ENCODE results near the gene NEDD4L.

NEDD4L gene

DNA sequence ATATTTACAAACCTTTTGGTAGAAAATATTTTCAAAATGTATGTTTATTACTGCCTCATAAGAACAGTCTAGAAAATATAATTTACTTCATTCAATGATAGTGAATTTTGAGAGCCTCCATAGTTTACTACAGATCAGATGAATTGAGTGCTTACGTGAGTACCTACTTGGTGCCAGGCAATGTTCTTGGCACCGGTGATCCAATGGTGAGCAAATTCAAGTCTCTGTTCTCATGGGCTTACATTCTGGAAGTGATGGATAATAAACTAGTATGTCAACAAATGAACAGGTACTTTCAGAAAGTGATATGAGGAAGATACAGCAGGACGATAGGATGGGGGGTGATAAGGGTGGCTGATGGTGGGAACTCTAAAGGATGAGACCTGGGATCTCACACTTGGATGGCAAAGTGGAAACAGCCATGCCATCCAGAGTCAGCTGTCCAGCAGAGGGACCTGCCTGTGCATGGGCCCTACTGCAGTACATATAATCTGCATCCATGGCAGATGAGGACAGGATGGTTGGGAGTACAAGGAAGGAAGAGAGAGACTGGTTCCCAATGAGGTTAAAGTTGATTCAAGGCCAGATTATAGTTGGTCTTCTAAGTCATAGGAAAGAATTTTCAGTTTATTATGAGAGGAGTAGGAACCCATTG, 277.0 kb downstream of the NEDD4L start:
- DNase-seq (ENCODE audit: low spot score): no peak

DNA sequence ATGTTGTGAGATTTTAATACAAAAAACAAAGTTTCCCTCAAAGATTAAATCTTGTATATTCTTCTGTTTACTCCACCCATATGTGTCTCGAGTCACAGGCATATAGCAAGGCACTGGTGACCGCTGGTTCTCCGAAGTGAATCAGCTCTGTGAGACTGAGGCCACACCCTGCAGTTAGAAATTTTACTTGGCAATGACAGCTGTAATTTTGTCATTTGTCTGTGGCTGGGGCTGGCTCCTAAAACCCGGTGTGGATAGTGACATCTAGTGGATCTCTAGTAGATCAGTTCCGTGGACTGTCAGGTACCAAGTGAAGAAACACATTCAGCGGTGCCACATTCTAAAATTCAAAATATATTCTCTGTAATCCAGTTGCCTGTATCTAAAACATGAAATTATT, 278.0 kb downstream of the NEDD4L start:
- DNase-seq (ENCODE audit: low spot score): peak; percentile 86

DNA sequence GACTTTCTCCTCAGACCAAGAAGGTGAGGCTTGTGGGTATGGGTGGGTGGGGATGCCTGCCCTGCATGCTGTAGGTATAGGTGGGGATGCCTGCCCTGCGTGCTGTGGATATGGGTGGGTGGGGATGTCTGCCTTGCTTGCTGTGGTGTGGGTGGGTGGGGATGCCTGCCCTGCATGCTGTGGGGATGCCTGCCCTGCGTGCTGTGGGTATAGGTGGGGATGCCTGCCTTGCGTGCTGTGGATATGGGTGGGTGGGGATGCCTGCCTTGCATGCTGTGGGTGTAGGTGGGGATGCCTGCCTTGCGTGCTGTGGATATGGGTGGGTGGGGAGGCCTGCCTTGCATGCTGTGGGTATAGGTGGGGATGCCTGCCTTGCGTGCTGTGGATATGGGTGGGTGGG, 278.4 kb downstream of the NEDD4L start:
- DNase-seq (ENCODE audit: low spot score): no peak

DNA sequence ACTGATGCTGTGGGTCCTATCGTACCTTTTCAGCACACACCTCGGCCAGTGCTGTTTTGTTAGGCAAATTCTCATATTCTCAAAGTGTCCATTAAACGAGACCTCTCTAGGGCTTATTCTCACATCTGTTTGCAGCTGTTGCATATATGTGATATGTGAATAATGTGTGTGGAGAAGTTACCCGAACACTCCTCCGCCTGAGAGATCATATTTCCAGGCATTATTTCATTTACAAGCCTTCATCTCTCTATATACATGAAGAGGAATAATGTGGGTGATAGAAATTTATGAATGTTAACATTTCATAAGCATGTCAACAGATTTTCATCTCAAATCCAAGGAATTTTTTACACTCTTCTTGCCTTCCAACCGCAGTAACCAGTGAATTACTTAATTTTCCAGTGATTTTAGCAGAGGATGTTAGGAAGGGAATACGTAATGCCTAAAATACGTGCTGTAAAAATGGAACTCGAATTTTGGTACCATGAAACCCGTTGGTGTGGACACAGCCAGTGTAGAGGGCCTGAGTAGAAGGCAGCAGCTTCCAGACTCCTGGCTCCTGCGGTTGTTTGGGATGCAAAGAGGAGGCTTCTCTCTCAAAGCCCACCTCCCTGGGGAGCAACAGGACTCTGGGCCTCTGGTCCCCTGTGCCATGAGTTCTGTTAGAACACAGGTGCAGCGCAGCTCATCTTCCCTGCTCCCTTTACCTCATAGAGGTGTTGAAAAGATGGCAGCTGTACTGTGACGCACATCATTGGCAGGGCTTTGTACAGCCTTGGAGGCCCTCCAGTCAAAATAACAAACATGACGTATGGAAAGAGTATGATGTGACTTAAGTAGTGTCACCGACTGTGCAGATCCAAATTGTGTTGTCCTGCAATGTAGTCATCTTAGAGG, 280.1 kb downstream of the NEDD4L start:
- no peak for DNase-seq (ENCODE audit: low spot score)

DNA sequence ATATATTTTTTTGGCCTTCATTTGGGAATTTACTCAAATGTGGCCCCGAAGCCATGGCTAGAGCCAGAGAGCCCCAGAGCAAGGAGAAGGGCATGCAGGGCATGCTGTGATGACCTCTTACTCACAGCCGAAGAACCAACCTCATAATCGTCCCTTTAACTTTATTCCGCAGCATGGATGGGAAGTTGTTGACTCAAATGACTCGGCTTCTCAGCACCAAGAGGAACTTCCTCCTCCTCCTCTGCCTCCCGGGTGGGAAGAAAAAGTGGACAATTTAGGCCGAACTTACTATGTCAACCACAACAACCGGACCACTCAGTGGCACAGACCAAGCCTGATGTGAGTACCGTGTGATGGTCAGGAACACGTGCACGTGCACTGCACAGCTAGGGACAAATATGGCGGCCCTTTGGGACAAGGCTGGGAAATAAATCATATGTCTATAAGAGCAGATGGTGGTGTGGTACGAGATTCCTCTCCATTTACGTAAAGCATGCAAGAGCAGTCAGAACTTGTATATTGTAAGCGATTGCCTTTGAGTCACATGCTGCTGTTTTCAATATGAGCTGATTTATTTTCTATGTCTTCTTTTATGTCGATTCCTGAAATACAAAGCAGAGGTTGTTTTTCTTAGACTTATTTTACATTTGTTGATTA, 280.9 kb downstream of the NEDD4L start:
- DNase-seq (ENCODE audit: low spot score): no peak

DNA sequence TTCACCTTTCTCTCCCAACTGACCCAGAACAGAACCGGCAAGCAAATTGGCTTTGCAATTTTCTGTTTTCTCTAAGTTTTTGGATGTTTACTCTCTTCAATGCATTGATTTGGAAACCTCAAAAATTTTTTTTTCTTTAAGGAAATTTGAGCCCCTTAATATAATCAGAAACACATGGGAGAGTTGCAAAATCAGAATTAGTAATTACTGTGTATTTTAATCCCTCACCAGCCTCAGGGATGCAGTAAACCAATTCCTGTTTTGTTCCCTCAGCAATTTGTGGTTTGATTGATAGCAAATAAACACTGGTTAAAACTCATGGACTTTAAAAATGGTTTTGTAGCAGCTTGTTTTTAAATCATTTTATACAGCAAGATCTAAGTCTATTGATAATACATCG, 281.5 kb downstream of the NEDD4L start:
- DNase-seq (ENCODE audit: low spot score): no peak

DNA sequence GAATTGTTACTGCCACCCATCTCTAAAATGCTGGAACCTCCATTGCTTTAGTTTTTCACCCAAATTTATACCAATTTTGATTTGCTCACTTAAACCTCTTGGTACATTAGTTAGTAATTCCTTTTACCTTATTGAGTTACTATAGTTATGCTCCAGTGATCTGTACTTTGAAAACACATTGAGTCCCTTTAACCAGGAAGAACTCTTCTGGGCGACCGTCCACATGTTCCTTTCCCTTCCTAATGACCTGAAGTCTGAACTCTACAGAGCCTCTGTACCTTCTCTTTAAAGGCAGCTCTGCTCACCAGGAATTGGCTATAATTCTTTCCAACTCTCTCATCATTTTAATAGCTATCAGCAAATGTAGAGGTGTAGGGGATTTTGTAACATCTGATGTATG, 290.0 kb downstream of the NEDD4L start:
- no peak for DNase-seq (ENCODE audit: low spot score)

DNA sequence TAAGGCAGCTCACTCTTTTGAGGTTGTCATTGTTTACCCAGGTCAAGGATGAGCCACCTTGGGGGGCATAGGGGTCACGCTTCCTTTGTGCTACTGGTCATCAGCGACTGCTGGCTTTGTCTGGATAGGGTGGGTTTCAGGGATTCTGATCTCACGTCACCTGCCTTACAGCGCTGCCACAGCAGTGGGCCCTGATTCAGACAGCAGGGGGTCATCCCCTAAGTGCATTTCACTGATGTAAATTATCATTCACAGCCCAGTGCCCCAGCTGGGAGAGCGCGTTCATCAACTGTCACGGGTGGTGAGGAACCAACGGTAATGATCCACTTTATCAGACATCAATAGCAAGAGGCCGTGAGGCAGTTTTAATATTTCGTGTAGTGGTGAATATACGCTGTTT, 291.2 kb downstream of the NEDD4L start:
- no peak for DNase-seq (ENCODE audit: low spot score)

DNA sequence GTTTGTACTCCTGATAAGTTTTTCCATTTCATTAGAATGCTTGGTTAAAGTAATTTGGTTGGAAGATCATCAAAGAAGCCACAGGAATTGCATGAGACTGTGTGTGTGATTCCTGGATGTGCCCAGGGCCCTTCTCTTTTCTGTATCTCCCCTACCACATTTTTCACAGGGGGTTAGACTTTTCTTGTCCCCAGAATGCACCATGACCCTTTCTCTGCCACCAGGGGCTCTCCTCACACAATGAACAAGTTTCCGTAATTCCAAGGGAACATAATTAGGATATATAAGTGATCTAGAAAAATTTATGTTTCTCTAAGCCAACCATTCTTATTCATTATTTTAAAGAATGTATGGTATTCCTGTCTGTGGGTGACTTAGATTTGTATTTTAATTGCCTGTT, 291.8 kb downstream of the NEDD4L start:
- no peak for DNase-seq (ENCODE audit: low spot score)

DNA sequence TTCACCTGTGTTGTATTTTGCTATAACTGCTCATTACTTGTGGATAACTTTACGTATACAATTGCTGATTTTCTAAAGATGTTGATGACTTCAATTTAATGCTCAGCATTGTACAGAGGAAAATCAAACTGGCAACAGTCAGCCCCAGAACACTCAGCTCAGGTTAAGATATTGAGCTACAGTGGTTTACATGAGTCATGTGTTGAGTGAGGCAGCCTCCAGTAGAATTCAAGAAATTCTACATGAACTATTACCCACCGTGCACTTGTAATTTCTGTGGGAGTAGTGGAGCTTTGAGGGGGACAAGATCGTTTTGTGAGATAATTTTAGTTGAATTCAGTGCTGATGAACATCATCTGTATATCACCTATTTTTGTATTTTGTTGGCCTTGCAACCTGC, 292.6 kb downstream of the NEDD4L start:
- DNase-seq (ENCODE audit: low spot score): no peak

DNA sequence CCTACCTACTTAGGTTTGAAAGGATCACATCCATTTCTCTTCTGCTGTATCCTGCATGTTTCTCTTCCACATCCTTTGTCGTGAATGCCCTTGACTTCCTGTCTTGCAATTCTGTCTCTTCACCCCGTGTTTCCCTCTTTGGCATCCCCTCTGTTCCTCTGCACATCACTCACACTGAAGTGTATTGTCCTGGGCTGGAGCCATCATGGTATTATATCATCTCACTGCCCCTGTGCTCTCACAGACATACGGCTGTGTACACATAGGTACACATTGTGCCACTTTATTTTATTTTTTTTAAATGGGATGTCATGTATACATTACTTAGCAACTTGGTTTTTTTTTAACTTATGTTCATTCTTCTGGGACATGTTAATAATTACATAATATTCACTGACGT, 293.3 kb downstream of the NEDD4L start:
- no peak for DNase-seq (ENCODE audit: low spot score)

DNA sequence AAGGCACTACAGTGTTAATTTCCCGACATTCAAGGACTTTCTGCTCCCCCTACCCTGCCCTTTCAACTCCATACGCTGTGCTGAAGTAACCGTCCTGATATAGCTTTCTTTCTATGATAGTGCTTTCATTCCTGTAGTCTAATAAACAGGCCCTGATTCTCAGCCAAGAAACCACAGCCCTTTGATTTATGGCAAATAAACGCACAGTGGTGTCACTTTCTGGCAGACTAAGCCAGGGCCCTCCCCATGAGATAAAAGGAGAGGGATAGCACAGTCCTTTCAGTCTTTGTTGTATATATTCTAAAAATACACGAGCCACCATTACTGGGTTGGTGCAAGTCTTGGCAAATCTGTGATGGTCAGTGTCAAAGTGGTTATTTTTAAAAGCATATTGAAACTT, 293.7 kb downstream of the NEDD4L start:
- no peak for DNase-seq (ENCODE audit: low spot score)

DNA sequence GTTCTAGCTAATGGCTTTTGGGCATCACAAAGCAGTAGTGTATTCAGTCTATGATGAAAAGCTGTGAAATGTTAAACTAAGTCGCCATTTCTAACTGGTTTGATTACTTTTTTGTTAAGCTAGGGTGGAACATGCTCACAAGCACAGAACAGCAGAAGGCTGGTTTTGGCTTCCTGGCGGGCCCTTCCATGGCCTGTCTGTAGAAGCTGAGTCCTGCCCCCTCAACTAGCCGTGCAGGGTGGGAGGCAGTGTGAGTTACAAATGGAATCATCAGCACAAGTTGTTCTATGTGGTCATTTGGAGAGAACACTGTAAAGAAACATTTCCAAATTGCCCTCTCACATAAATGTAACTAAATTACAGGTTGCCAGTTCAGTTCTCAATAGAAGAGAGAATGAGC, 294.1 kb downstream of the NEDD4L start:
- DNase-seq (ENCODE audit: low spot score): no peak

DNA sequence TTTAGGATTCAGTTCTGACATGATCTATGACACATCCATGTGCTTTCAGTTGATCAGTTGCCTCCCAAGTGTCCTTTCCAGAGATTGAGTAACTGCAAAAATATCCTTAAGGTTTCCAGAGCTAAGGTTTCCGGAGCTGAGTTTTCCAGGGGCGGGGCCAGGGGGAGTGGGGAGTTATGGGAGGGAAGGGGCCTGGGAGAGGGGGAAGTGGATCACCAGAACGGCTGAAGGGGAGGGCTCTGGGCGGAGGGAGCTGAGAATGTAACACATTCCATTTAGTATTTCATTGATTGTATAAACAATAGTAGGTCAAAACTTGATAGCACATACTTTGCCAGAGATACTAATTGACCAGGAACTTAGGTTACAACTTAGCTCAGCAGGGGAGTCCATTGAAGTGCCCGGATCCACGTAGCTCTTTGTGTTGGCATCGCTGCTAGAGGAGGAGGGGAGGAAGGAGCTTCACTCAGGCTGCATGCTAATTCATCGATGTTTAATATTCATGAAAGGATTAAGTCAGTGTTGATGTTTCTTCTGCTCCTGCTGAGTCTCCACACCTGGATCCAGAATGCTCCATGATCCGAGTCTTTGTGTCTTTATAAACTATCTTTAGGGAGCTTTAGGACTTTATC, 295.1 kb downstream of the NEDD4L start:
- DNase-seq (ENCODE audit: low spot score): no peak

DNA sequence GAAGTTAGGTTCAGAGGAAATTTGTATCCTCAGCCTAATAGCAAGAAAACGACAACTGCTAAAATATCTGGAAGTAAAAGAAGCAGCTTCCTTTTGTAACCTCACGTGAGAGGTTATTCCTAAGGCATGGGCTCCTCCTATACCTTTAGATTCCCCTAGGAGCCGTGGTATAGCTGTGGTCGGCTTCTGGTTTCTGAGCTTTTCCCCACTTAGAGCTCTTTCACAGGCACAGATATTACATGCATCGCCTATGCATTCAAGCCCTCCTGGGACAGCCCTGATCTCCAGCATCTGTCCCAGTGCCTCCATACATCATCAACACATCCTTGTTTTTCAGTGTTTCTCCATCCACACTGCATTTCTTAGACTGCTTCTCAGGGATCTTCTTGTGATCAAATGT, 295.9 kb downstream of the NEDD4L start:
- DNase-seq (ENCODE audit: low spot score): no peak

DNA sequence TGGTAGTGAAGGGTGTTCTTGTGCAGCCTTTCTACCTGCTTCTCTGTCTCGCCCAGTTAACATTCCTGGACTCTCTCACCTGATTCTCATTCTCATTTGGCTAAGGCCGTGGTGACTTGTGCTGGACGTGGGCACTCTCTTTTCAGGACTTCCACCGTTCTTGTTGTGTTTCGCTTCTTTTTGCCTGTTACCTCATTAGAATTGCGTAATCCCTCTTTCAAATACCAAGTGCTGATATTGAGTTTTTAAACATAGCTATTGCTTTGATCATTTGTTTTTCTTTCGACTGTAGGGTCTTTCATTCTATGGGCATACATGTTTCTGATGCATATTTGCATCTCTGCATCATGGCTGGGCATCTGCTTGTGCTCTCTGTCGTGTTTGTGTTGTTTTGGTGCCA, 297.9 kb downstream of the NEDD4L start:
- no peak for DNase-seq (ENCODE audit: low spot score)

DNA sequence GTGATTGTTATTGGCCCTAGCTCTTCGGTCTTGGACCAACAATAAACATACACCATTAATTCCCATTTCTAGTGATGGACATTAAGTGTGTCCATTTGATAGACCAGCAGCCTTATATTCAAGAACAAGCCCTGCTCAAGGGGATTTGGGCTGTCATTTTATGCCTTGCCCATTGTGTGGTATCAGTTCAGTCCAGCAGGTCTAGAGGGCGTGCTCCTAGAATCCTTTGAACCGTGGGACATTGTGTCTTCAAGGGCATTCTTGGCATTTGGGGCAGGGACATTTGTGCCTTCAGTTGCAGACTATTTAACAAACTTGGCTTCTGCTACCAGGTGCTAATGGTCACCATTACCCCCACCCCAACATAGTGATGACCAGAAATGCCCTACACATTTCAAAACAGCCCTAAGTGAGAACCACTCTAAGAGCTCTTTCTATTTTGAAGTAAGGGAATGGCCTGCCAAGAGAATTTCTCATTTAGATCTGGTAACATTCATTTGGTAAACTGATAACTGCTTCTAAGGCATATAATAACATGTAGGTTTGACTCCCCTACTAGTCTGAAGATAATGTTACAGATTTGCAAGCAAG, 300.1 kb downstream of the NEDD4L start:
- DNase-seq (ENCODE audit: low spot score): no peak

DNA sequence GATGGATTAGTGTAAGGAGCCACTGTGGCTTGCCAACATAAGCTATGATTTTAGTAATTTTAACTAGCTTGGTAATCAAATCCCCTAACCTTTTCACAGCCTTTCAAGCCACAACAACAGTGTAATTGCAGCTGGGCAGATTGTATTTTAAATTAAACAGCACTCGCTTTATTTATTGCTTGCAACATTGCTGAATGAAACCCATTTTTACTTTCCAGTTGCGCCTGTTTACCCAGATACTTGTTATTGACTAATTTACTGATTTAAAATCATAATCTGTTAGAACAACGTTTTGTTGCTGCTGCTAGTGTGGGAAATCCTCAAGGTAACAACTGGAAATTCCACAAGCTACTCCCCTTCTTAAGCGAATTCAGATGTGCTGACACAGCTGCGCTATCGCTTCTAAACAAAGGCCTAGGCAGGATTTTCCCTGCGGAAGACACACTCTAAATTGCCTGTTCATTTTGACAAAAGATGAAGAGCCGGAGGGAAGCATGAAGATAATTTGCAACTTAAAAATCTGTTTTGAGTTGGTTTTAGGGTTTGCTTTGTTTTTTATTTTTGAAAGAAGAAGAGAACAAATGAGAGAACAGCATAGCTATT, 300.9 kb downstream of the NEDD4L start:
- no peak for DNase-seq (ENCODE audit: low spot score)

DNA sequence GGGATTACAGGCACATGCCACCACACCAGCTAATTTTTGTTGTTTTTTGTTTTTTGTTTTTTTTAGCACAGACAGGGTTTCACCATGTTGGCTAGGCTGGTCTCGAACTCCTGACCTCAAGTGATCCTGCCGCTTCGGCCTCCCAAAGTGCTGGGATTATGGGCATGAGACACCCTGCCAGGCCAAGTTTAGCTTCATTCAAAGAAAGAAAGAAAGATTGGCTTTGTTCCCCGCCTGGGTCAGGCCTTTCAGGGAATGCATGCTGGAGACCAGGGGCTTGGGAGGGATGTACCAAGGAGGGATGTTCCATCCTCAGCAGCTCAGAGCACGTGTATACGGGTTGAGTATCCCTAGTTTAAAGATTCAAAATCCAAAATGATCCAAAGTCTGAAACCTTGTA, 301.8 kb downstream of the NEDD4L start:
- no peak for DNase-seq (ENCODE audit: low spot score)

DNA sequence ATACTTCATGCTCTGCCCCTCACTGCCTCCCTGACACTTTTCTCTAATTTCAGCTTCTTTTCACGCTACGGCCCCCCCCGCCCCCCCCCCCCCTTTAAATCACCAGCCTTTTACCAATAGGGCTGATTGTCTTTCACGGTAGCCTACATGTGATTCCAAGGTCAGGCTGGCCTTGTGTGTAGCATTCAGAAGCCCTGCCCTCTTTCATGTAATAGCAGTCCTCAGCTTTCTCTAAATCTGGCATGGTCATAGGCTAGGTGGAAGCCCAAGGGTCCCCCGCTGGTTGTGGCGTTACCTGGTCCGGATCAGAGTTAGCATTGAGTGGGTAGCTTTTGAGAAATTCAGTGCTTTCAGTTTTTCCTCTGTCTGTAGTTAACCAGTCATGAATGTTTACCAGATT, 303.1 kb downstream of the NEDD4L start:
- no peak for DNase-seq (ENCODE audit: low spot score)

DNA sequence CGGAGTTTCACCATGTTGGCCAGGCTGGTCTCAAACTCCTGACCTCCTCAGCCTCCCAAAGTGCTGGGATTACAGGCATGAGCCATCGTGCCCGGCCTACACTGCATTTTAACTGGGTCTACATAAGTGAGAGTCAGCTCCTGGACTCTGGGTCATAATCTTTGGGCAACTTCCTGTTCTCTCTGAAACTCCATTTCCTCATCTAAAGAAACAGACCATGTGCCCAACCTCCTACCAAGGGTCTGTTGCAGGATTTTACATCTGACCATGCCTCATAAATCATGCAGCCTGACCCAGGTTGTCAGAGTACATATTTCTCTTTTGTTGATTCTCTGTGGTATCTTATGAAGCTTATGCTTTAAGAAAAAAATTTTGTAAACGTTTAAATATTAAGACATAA, 304.5 kb downstream of the NEDD4L start:
- no peak for DNase-seq (ENCODE audit: low spot score)

DNA sequence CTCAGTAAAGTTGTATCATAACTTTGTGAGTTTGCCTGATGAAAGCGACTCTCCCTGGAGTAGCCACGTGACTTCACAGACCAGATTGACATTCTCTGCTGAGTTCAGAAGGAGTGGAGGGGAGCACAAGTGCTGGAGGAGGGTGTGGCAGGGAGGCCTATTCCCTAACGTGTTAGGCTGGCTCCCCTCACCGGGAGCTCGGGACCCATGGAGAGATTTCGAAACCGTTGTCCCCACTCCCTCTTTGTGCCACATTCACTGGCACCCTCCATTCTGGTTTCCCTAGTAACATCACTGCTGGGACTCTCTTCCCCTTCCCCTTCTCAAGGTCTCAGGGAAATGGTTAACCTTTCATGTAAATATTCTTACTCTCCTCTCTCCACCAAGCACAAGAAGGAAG, 304.9 kb downstream of the NEDD4L start:
- no peak for DNase-seq (ENCODE audit: low spot score)

All from hematopoietic multipotent progenitor cell treated with erythropoietin and hydrocortisone succinate and interleukin-3 and kit ligand, for 17 days (in vitro differentiated cells).